ENCODE data around the gene TMEM201.

The TMEM201 gene

GRCh38 chr1:9549955-9550546 is 38.7 kb upstream of the TMEM201 start:
- H3K4me3 ChIP-seq (ENCODE audit: low read depth, low read length), result no peak overlapping the region
- no peak for DNase-seq (ENCODE audit: low read depth)
- TF ChIP-seq, protein P1, sequence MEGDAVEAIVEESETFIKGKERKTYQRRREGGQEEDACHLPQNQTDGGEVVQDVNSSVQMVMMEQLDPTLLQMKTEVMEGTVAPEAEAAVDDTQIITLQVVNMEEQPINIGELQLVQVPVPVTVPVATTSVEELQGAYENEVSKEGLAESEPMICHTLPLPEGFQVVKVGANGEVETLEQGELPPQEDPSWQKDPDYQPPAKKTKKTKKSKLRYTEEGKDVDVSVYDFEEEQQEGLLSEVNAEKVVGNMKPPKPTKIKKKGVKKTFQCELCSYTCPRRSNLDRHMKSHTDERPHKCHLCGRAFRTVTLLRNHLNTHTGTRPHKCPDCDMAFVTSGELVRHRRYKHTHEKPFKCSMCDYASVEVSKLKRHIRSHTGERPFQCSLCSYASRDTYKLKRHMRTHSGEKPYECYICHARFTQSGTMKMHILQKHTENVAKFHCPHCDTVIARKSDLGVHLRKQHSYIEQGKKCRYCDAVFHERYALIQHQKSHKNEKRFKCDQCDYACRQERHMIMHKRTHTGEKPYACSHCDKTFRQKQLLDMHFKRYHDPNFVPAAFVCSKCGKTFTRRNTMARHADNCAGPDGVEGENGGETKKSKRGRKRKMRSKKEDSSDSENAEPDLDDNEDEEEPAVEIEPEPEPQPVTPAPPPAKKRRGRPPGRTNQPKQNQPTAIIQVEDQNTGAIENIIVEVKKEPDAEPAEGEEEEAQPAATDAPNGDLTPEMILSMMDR (IDR thresholded peaks at IDR 0.05; ENCODE audit: low read depth, low read length, missing control alignments), result no peak
- in situ Hi-C loops (cut with HindIII; ENCODE audit: low sequenced_read_pairs), result loop anchor here (10.0 to 25.0 kb wide), 2 partner anchors 175 to 288 kb away; no protein-coding TSS in a partner anchor

DNA sequence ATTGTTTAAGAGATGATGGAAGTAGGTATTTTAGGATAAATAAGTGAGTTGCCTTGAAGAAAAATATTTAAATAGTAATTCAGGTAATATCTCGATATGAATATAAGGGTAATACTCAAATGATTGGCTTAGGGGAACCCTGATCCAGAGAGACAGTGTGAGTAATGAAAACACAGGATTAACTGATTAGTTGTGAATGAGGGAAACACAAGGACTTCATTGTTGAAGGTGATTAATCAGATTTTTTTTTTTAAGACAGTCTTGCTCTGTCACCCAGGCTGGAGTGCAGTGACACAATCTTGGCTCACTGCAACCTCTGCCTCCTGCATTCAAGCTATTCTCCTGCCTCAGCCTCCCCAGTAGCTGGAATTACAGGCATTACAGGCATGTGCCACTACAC is 36.7 kb upstream of the TMEM201 start:
- DNase-seq (ENCODE audit: low read depth), result no peak
- TF ChIP-seq, protein P1 (IDR thresholded peaks at IDR 0.05; ENCODE audit: low read depth, low read length, missing control alignments), result no peak
- in situ Hi-C loops (cut with HindIII; ENCODE audit: low sequenced_read_pairs), result loop anchor here (10.0 to 25.0 kb wide), 2 partner anchors 177 to 290 kb away; no protein-coding TSS in a partner anchor

DNA sequence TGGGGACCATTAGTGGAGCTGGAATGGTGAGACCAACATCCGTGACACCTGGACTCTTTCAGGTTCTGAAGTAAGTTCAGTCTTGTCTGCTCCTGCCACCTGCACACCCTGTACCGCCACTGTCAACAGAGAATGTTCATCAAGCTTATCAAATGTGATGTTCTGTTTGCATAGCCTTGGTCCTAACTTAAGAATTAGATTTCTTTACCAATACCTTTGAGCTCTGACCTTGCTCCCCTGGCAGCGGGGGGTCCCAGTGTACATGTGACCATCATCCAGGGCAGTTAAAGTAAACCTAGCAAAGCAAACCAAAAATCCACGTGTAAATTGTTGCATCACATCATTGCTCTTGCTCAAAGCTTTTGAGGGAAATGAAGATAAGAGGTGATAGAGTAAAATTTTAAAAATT is 35.0 kb upstream of the TMEM201 start:
- TF ChIP-seq, protein P1 (IDR thresholded peaks at IDR 0.05; ENCODE audit: low read depth, low read length, missing control alignments), result no peak
- in situ Hi-C loops (cut with HindIII; ENCODE audit: low sequenced_read_pairs), result loop anchor here (10.0 to 25.0 kb wide), 2 partner anchors 179 to 291 kb away; no protein-coding TSS in a partner anchor

More for the DNA sequence above, 36.7 kb upstream of the TMEM201 start:
- no peak overlapping the region for H3K4me3 ChIP-seq (ENCODE audit: low read depth, low read length)

GRCh38 chr1:9555942-9556341 is 32.8 kb upstream of the TMEM201 start:
- no peak for DNase-seq (ENCODE audit: low read depth)
- H3K4me3 ChIP-seq (ENCODE audit: low read depth, low read length), result no peak overlapping the region
- in situ Hi-C loops (cut with HindIII; ENCODE audit: low sequenced_read_pairs), result loop anchor here (10.0 to 25.0 kb wide), 2 partner anchors 181 to 294 kb away; no protein-coding TSS in a partner anchor
- TF ChIP-seq, protein P1 (IDR thresholded peaks at IDR 0.05; ENCODE audit: low read depth, low read length, missing control alignments), result no peak

More for the DNA sequence above, 35.0 kb upstream of the TMEM201 start:
- DNase-seq (ENCODE audit: low read depth), result no peak
- H3K4me3 ChIP-seq (ENCODE audit: low read depth, low read length), result no peak overlapping the region

DNA sequence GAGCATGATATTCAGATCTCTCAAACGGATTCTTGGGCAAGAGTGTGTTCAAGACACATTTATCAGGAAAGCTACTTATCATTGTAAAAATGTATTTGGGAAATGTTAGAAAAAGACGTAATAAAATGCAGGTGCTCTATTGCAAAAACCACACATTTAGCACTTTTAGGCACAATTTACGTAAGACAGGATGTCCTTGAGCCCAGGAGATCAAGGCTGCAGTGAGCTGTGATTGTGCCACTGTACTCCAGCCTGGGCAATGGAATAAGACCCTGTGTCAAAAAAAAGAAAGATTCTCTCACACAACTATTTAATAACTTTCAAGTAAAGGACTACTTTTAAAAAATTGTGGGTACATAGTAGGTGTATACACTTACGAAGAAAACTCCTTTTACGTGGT is 31.1 kb upstream of the TMEM201 start:
- TF ChIP-seq, protein P1 (IDR thresholded peaks at IDR 0.05; ENCODE audit: low read depth, low read length, missing control alignments), result no peak
- in situ Hi-C loops (cut with HindIII; ENCODE audit: low sequenced_read_pairs), result loop anchor here (10.0 to 25.0 kb wide), 2 partner anchors 183 to 295 kb away; no protein-coding TSS in a partner anchor
- DNase-seq (ENCODE audit: low read depth), result no peak
- H3K4me3 ChIP-seq (ENCODE audit: low read depth, low read length), result no peak overlapping the region

DNA sequence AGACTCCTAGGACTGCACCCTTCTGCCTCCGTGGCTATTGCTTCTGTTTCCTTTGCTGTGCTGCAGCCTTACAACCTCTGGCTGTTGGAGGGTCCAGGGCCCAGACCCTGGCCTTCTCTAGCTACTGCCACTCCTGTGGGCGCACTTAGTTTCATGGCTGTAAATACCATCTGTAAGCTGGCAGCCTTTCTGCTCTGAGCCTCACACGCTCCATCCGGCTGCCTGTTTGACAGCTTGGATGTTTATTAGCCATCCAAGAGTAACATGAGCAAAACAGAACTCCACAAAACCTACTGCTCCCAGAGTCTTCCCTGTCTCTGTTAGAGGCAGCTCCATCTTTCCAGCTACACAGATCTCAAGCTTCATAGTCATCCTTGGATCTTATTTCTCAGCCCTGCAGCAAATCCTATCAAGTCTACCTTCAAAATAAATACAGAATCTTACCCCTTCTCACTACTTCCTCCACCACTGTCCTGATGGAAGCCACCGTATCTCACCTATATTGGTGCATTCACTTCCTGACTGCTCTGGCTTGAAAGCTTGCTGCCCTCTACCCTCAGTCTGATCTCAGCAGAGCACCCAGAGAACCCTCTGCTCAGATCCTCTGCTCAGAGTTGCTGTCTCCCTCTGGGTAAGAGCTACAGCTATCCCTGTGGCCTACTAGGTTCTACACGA is 30.3 kb upstream of the TMEM201 start:
- no peak overlapping the region for H3K4me3 ChIP-seq (ENCODE audit: low read depth, low read length)
- TF ChIP-seq, protein P1 (IDR thresholded peaks at IDR 0.05; ENCODE audit: low read depth, low read length, missing control alignments), result no peak
- no peak for DNase-seq (ENCODE audit: low read depth)
- in situ Hi-C loops (cut with HindIII; ENCODE audit: low sequenced_read_pairs), result loop anchor here (10.0 to 25.0 kb wide), 2 partner anchors 184 to 296 kb away; no protein-coding TSS in a partner anchor

Measured in astrocyte of the cerebellum (primary cell).